ENCODE results near the gene ZFP36. TPM values are rescaled to one million over a fixed set of nuclear protein-coding genes. Genes with fewer than 3 reads are reported as not detected.

The ZFP36 gene
- total and polyA plus RNA-seq, 2 of the 8 experiments (the other 6 are each of a cell fraction or from before 2014, with no cell fraction given): 4.0 to 10.9 TPM

DNA sequence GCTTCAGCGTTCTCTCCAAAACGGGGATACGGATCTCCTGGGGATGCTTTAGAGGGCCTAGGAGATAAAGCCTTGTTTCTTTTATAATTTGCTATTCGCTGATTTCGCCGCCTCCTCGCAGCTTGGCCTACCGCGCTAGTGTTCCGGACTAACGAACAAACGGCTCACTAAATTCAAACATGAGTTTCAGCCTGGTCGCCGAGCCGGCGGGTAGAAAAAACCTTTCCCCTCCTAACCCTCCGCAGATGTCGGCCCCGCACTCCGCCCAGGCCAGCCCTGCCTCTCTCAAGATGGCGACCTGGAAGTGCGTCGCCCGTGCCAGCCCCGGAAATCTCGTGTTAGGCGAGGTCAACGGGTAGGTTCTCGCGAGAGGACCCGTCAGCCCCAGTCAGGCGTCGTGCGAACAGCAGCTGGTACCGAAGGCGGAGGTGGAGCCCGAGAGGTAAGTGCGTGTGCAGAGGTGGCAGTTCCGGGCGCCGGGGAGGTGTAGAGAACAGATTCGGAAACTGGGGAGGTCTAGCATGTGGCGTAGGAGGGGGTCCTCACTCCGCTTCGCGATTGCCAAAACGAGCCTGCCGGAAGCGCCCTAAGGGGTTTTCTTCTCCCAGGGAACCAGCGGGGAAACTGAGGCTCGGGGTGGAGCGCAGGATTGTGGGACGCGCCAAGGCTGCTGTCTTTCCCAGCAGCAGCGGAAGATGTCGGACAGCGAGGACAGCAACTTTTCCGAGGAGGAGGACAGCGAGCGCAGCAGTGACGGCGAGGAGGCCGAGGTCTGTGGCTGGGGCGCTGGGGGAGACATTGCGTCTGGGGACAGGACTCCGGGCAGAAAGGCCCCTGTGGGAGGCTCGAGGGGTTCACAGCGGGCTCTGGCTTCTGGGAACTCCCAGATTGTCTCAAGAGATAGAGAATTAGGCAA lies 38.8 kb downstream of the ZFP36 start, which contains the start of gene SUPT5H (continued):
- TF ChIP-seq SAP30 (IDR thresholded peaks at IDR 0.05; ENCODE audit: insufficient read depth, insufficient replicate concordance, low read length) (peak; percentile 78), TBP (IDR thresholded peaks at IDR 0.05; ENCODE audit: low read depth, low read length) (peak; percentile 87), POLR2A (IDR thresholded peaks at IDR 0.05; ENCODE audit: control extremely low read depth in 1 of 2, low read depth in 2 of 2, low read length in 2 of 2) (peak; percentile 87 to 89), ASH2L (IDR thresholded peaks at IDR 0.05; ENCODE audit: low read length) (peak; percentile 62), RXRA (IDR thresholded peaks at IDR 0.05; ENCODE audit: insufficient read depth, low read depth, low read length) (no peak), HDAC6 (IDR thresholded peaks at IDR 0.05; ENCODE audit: low read depth, low read length) (no peak), SP2 (IDR thresholded peaks at IDR 0.05; ENCODE audit: low read length) (no peak), JUND (IDR thresholded peaks at IDR 0.05; ENCODE audit: low read length) (no peak), SP4 (IDR thresholded peaks at IDR 0.05; ENCODE audit: low read length) (no peak), NANOG (IDR thresholded peaks at IDR 0.05; ENCODE audit: insufficient read depth, low read depth, low read length, poor library complexity, severe bottlenecking) (no peak), GTF2F1 (IDR thresholded peaks at IDR 0.05; ENCODE audit: borderline replicate concordance, low read depth, low read length) (no peak), GABPA (IDR thresholded peaks at IDR 0.05; ENCODE audit: borderline replicate concordance, insufficient read depth, low read length) (no peak), HDAC2 (IDR thresholded peaks at IDR 0.05; ENCODE audit: borderline replicate concordance in 1 of 2, low read depth in 2 of 2, low read length in 2 of 2) (no peak; a peak in 1 of 4 replicates), RAD21 (IDR thresholded peaks at IDR 0.05 in 1 of 2, conservative IDR thresholded peaks at IDR 0.05 in 1 of 2; ENCODE audit: low read depth in 2 of 2, low read length in 2 of 2) (no peak), SRF (IDR thresholded peaks at IDR 0.05; ENCODE audit: low read depth, low read length) (no peak), CBX8 (IDR thresholded peaks at IDR 0.05; ENCODE audit: borderline replicate concordance, low read depth, low read length) (no peak)
- TF ChIP-seq, protein P1, sequence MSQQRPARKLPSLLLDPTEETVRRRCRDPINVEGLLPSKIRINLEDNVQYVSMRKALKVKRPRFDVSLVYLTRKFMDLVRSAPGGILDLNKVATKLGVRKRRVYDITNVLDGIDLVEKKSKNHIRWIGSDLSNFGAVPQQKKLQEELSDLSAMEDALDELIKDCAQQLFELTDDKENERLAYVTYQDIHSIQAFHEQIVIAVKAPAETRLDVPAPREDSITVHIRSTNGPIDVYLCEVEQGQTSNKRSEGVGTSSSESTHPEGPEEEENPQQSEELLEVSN (IDR thresholded peaks at IDR 0.05): peak; percentile 85
- TF ChIP-seq, protein P2, sequence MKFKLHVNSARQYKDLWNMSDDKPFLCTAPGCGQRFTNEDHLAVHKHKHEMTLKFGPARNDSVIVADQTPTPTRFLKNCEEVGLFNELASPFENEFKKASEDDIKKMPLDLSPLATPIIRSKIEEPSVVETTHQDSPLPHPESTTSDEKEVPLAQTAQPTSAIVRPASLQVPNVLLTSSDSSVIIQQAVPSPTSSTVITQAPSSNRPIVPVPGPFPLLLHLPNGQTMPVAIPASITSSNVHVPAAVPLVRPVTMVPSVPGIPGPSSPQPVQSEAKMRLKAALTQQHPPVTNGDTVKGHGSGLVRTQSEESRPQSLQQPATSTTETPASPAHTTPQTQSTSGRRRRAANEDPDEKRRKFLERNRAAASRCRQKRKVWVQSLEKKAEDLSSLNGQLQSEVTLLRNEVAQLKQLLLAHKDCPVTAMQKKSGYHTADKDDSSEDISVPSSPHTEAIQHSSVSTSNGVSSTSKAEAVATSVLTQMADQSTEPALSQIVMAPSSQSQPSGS (IDR thresholded peaks at IDR 0.05; ENCODE audit: low read length): no peak; the same call in 1 of the 2 replicates
- TF ChIP-seq, protein P3, sequence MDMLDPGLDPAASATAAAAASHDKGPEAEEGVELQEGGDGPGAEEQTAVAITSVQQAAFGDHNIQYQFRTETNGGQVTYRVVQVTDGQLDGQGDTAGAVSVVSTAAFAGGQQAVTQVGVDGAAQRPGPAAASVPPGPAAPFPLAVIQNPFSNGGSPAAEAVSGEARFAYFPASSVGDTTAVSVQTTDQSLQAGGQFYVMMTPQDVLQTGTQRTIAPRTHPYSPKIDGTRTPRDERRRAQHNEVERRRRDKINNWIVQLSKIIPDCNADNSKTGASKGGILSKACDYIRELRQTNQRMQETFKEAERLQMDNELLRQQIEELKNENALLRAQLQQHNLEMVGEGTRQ (IDR thresholded peaks at IDR 0.05; ENCODE audit: low read length): no peak

Data from H1 (cell line).